Testis (tissue), 3 donors: Measurements from ENCODE around the gene SMURF2. TPM values are rescaled to one million over a fixed set of nuclear protein-coding genes. Genes with fewer than 3 reads are reported as not detected.
A peak's percentile ranks its signal among the peaks of the same experiment; 100 is the strongest.
"Not testable (repeated sequence)": the region's sequence is repeated elsewhere in the genome, so short reads cannot be mapped to it uniquely, and the experiment has no call there.

ENCODE experiments used
- DNase-seq: peaks from one replicate; pipeline ENCODE4 v3.0.0-alpha.2; 2019
- H3K27ac ChIP-seq, 2 donors: fragments of 200-600 bp; sonication (generic); one replicate each; pipeline ENCODE4 v1.5.1; 2019
- H3K27me3 ChIP-seq: fragments of 200-600 bp; sonication (generic); one replicate; pipeline ENCODE4 v1.5.1; 2019
- H3K36me3 ChIP-seq: fragments of 200-600 bp; sonication (generic); one replicate; pipeline ENCODE4 v1.5.1; 2017; ENCODE audit warnings: low read depth; ENCODE audit errors: missing control alignments
- H3K4me1 ChIP-seq: fragments of 200-600 bp; sonication (generic); one replicate; pipeline ENCODE4 v1.5.1; 2019
- H3K4me3 ChIP-seq, 2 donors: fragments of 200-600 bp; sonication (generic); one replicate each; pipeline ENCODE4 v1.5.1; 2017 to 2019
- H3K9me3 ChIP-seq: fragments of 200-600 bp; sonication (generic); one replicate; pipeline ENCODE4 v1.5.1; 2017
- POLR2A ChIP-seq: fragments of 450-650 bp; IDR thresholded peaks from one replicate; pipeline ENCODE4 v1.6.1; 2017; ENCODE audit warnings: antibody characterized with exemption, mild to moderate bottlenecking, moderate library complexity
- WGBS, 2 donors: methylation state at CpG; one replicate each; pipeline ENCODE4 v1.1.5; 2018; 5-methylcytosine and 5-hydroxymethylcytosine counted together
- intact Hi-C: fragments of 100-400 bp; cut with DNase I; formaldehyde crosslinking; loops from one replicate; pipeline ENCODE4 v1.15.1; 2023; ENCODE audit warnings: low total_unique reads
- polyA plus RNA-seq: library from polyadenylated mRNA; stranded (reverse); fragments of 350-450 nt; fragmentation: Illumina TruSeq; extraction: RNeasy Lipid Tissue Mini Kit (QIAGEN cat#74804); gene quantifications from one replicate; pipeline ENCODE4 v1.2.3, GENCODE V29; 2014; ENCODE audit warnings: low read depth, low replicate concordance; ENCODE audit not compliant: insufficient read depth
- total RNA-seq, 2 donors: library from RNA; depleted of rRNA; stranded (reverse); fragments of >200 nt; gene quantifications; one replicate each; pipeline ENCODE4 v1.2.3, GENCODE V29; 2016
- TF ChIP-seq, protein P1 (sequence below), 3 experiments: fragments of 450-650 bp in 2 of 3; fragments of 200-600 bp in 1 of 3; sonication (generic) in 1 of 3; IDR thresholded peaks; one replicate each; pipeline ENCODE4 v1.5.1; 2016 to 2019; ENCODE audit warnings: antibody characterized with exemption in 3 of 3, mild to moderate bottlenecking in 2 of 3, moderate library complexity in 1 of 3

Gene SMURF2
- total and polyA plus RNA-seq, 3 donors from 2014 or later, result 28.9 to 50.0 (median 32.2) TPM

DNA sequence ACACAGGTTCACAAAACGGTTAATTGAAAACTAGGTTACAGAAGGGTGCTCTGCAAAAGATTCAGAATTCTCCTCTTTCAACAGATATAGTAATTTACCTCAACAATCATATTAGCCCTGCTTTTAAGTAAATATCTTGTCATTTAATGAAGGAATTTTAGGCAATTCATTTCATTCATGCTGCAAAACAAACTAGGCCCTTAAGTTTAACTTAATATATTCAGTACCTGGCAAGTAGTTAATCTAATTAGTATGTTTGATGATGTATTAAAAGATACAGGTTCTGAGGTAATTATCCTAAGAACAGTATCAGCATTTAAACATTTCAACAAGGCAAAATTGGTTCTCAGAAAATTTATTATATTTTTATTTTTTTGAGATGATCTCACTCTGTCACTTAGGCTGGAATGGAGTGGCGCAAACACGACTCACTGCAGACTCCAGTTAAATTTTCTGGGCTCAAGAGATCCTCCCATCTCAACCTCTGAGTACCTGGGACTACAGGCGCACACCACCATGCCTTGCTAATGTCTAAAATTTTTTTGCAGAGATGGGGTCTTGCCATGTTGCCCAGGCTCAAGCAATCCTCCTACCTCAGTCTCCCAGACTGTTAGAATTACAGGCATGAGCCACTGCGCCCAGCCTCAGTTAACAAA lies 44.9 kb downstream of the SMURF2 start:
- Histone ChIP-seq H3K9me3 (no peaks in the 10 kb centered on the region), H3K27me3 (no peaks in the 10 kb centered on the region), H3K4me3 (no peak overlapping the region), H3K27ac (no peak overlapping the region), H3K36me3 (no peaks in the 10 kb centered on the region), H3K4me1 (peaks cover 8% of the 10 kb centered on the region)
- no peak for TF ChIP-seq POLR2A
- TF ChIP-seq, protein P1, sequence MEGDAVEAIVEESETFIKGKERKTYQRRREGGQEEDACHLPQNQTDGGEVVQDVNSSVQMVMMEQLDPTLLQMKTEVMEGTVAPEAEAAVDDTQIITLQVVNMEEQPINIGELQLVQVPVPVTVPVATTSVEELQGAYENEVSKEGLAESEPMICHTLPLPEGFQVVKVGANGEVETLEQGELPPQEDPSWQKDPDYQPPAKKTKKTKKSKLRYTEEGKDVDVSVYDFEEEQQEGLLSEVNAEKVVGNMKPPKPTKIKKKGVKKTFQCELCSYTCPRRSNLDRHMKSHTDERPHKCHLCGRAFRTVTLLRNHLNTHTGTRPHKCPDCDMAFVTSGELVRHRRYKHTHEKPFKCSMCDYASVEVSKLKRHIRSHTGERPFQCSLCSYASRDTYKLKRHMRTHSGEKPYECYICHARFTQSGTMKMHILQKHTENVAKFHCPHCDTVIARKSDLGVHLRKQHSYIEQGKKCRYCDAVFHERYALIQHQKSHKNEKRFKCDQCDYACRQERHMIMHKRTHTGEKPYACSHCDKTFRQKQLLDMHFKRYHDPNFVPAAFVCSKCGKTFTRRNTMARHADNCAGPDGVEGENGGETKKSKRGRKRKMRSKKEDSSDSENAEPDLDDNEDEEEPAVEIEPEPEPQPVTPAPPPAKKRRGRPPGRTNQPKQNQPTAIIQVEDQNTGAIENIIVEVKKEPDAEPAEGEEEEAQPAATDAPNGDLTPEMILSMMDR (IDR thresholded peaks at IDR 0.05), result no peak
- no peak for DNase-seq
- intact Hi-C loops, result no loop called here
- 91 to 95% methylated on average over 5 of the region's 5 CpGs for WGBS, 2 donors

- Histone ChIP-seq H3K4me1 (peaks cover 8% of the 10 kb centered on the region), H3K36me3 (no peaks in the 10 kb centered on the region), H3K9me3 (no peaks in the 10 kb centered on the region), H3K27me3 (no peaks in the 10 kb centered on the region), H3K27ac (no peak overlapping the region), H3K4me3 (no peak overlapping the region)
- no peak for DNase-seq
- intact Hi-C loops, result no loop called here
- TF ChIP-seq, protein P1 (IDR thresholded peaks at IDR 0.05), result no peak
- TF ChIP-seq POLR2A, result no peak
- 32 to 34% methylated on average over 3 of the region's 3 CpGs for WGBS, 2 donors
Observed at GRCh38 chr17:64615028-64615677, 47.0 kb downstream of the SMURF2 start.

DNA sequence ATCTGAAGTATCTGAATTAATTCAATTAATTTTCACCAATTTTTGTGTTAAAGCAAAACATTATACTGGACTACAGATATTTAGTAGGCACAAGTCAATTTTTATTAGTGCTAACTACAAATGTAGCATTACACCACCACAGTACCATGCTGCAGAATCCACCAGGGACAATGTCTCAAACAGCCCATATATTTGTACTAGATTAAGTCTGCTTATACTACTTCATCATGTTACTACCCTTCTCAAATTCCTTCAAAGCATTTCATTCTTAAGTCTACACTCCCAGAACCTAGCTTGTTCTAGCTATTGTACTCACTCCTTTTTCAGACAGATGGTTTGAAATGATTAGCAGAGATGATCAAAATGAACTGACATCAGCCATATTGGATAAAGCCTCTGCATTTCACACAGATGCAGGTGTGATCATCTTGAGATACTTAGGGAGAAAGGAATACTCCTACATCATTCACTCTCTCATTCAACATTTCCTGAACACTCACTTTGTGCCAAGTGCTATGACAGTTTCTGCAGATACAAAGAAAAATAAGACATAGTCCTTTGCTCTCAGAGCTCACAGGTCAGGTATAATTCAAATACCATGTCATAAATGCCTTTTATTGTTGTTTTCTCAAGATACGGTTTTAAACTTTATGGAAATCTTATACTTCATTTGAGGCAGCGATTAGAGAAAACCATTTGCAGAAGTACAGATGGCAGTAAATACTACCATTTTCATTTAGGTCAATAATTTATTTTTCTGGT lies 47.7 kb downstream of the SMURF2 start:
- Histone ChIP-seq H3K4me1 (peaks cover 8% of the 10 kb centered on the region), H3K4me3 (no peak overlapping the region), H3K27ac (no peak overlapping the region), H3K9me3 (no peaks in the 10 kb centered on the region), H3K36me3 (no peaks in the 10 kb centered on the region), H3K27me3 (no peaks in the 10 kb centered on the region)
- TF ChIP-seq, protein P1 (IDR thresholded peaks at IDR 0.05), result no peak
- TF ChIP-seq POLR2A, result no peak
- DNase-seq, result no peak
- WGBS, 2 donors, result 67 to 71% methylated on average over 2 of the region's 2 CpGs
- intact Hi-C loops, result no loop called here

DNA sequence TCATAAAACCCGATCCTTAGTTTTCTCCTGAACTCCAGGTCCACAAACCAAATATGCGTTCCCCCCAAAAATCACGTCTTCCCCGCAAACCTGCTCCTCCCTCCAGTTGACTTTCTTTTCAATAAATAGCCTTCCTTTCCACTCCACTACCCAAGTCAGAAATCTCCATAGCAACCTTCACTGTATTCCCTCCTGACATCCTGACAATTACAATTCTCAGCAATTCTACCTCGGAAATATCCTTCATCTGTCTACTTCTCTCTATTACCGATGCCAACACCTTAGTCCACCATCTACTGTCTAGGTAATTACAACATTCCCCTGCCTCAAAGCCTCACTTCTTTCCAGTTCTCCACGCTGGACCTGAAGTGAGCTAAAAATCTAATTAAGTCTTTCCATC lies 50.7 kb downstream of the SMURF2 start:
- Histone ChIP-seq H3K4me3 (no peak overlapping the region), H3K9me3 (no peaks in the 10 kb centered on the region), H3K27me3 (no peaks in the 10 kb centered on the region), H3K36me3 (no peaks in the 10 kb centered on the region), H3K4me1 (peaks cover 8% of the 10 kb centered on the region), H3K27ac (peak overlapping the region in 1 of 2 donors; percentile 68)
- intact Hi-C loops, result no loop called here
- TF ChIP-seq, protein P1 (IDR thresholded peaks at IDR 0.05), result no peak
- no peak for TF ChIP-seq POLR2A
- no peak for DNase-seq
- 89 to 94% methylated on average over 7 of the region's 7 CpGs for WGBS, 2 donors

GRCh38 chr17:64610244-64610643 lies 51.9 kb downstream of the SMURF2 start:
- not testable (repeated sequence) for H3K4me1 ChIP-seq, DNase-seq
- 96 to 98% methylated on average over 2 of the region's 2 CpGs for WGBS, 2 donors

More at GRCh38 chr17:64610244-64610643, 51.9 kb downstream of the SMURF2 start:
- intact Hi-C loops, H3K27me3 ChIP-seq, H3K27ac ChIP-seq, H3K9me3 ChIP-seq, H3K36me3 ChIP-seq, H3K4me3 ChIP-seq: not testable (repeated sequence)
